AG20443 (cell line): ENCODE results near the gene YTHDF1.
"Not testable (repeated sequence)": the region's sequence is repeated elsewhere in the genome, so short reads cannot be mapped to it uniquely, and the experiment has no call there.

Experiments
- DNase-seq: peaks from one replicate; pipeline ENCODE4 v3.0.0; 2012; ENCODE audit warnings: low spot score, mixed read lengths

The YTHDF1 gene

DNA sequence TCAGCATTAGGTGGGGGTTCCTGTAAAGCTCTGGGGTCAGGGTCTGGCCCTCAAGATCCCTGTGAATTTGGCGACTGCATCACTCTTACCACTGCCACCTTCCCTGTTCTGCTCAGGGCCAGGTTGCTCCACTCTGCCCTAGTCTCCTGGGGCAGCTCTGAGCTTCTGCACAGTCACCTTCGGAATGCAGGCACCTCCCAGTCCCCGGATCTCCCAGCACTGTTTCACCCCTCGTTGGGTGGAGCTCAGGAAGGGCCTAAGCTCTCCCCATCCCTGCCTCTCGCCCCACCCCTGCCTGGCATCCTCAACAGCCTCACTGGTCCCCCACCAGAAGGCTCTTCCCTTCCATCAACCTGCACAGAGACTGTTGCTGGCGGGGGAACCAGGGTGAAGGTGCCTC is 46.2 kb downstream of the YTHDF1 start:
- no peak for DNase-seq

DNA sequence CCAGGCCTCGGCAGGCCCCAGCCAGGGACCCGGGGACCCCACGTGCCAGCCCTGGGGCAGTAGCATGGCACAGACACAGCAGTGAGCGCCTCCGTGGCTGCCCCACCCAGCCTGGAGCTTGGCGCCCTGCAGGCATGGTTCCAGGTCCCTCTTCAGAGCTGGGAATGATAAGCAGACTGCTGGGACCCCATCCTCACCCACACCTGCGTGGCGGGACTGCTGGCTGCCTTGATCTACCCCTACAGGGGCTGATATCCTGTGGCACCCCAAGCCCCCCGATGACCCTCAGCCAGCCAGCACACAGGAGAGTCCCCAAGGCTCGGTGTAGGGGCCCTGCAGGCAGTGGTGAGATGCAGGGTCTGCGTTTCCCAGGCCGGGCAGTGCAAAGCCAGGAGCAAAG is 47.1 kb downstream of the YTHDF1 start:
- DNase-seq, result no peak

GRCh38 chr20:63167918-63168520 is 47.9 kb downstream of the YTHDF1 start:
- no peak for DNase-seq

- DNase-seq, result no peak
Observed at GRCh38 chr20:63167026-63167917, 48.7 kb downstream of the YTHDF1 start.

DNA sequence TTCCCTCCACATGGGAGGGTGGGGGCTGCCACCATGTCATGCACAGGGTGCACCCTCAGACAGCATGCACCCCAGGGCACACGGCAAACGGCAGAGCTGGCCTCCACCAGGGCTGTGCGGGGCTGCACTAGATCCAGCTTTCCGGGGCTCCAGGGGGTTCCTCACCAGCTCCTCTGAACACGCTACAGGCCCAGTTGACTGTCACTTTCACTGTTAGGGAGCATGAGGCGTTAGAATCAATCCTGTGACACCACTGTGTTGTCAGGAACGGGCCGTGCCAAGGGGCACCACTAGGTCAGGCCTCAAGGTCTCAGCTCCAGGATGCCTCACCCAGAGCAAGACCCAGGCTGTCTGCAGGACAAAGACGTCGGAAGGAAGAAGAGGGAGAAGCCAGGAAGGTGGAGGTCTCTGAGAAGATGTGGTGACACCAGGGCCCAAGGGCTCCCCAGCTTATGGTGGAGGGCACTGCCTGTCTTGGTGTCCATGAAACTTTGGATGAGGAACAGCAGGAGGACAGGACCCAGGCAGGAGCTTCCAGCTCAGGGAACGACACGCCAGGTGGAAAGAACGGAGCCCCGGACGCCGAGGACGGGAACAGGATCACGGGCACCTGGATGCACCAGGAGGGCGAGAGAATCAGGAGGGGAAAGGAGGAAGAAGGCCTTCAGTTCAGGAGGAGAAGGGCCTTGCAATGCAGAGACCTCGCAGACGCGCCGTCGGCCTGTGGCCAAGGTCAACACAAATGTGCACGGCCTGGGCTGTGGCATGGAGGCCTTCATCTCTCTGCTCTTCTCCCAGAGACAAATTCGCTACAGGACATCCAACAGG is 49.5 kb downstream of the YTHDF1 start:
- no peak for DNase-seq

GRCh38 chr20:63165356-63166192 is 50.4 kb downstream of the YTHDF1 start:
- DNase-seq, result no peak

GRCh38 chr20:63164484-63165355 is 51.2 kb downstream of the YTHDF1 start:
- no peak for DNase-seq

- DNase-seq, result no peak
Observed at GRCh38 chr20:63163596-63164483, 52.1 kb downstream of the YTHDF1 start.

DNA sequence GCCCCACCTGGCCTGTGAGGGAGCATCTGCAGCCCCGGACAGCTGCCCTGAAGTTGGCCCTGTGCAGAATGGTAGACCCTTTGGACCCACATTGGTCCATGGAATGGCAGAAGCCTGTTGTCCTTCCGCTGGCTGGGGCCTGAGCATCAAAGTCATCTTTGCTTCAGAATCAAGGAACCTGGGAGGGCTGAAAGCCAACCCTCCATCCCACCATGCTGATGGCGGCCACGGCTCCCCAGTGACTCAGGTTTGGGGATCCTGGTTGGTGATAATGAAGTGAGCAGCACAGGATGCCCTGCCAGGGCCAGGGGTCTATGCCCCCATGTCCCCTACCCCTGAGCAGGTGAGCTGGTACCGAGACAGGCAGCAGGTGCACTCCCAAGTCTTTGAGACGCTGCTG is 52.8 kb downstream of the YTHDF1 start:
- no peak for DNase-seq

DNA sequence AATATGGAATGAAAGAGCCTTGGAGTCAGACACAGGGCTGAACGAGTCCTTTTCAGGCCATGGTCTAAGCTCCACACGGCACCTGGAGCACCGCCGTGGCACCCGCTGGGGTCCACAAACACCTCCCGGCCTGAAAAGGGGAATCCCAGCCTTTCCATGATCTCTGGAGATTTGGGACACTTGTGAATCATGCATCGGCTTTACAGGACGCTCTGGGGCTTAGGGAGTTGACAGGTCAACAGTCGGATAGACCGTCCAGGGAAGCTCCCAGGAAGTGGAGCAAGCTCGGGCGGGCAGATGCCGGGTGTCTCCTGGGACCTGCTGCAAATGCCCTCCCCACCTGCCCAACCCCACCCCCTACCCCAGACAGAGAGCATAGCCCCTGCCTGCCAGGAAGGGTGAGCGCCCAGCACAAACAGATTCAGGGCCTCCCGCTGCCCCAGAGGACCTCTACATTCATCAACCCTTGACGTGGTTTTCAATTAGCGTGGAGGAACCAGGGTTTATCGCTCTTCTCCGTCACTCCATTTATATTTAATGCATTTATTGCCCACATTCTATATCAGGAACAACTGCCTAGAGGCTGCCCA is 53.6 kb downstream of the YTHDF1 start:
- no peak for DNase-seq

- DNase-seq, result no peak
Observed at GRCh38 chr20:63161176-63161651, 54.7 kb downstream of the YTHDF1 start.

- no peak for DNase-seq
Observed at GRCh38 chr20:63160641-63161175, 55.2 kb downstream of the YTHDF1 start.

DNA sequence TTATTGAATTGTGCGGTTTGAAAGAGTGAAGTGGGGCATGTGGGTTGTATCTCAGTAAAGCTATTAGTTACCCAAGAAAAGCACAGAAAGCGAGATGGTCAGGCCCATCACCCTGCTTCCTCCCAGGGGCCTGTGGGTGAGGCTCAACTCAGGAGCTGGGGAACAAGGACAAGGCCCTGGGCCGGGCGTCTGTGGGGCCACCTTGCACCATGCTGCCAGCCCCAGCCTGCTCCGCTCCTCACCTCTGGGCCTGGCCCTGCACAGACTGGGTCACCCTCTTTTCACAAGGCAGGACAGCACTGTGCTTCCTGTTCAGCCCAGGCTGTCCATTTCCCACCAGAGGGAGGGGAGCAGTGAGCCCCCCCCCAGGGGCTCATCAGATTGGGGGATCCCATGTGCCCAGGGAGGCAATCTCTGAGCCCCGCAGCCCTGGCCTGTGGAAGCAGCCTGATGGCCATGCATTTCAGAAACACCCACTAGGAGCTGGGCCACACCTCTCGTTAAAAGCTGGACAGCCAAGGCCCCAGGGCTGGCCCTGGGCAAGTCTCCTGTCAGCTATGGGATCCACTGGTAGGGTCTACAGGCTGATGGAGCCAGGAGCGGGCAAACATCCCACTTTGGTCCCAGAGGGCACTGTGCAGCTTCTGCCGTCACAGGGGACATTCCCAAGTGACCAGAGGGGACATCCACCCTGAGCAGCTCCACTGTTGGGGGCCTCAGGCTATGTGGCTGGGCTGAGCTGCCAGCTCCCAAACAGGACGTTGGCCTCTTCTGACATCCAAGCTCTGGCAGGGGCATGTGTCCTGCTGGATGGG is 55.9 kb downstream of the YTHDF1 start:
- no peak for DNase-seq

- DNase-seq, result not testable (repeated sequence)
Observed at GRCh38 chr20:63159251-63159650, 56.7 kb downstream of the YTHDF1 start.

DNA sequence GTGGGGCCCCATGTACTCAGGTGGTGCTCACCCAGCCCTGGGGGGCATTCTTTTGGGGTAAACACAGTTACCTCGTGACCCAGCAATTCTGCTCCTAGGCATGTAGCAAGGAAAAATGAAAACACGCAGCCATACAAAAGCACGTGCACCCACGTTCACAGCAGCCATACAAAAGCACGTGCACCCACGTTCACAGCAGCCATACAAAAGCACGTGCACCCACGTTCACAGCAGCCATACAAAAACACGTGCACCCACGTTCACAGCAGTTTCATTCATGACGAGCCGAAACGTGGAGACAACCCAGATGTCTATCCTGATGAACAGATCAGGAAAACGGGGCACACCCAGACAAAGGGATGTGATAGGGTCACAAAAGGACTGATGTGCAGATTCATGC is 57.1 kb downstream of the YTHDF1 start:
- no peak for DNase-seq

DNA sequence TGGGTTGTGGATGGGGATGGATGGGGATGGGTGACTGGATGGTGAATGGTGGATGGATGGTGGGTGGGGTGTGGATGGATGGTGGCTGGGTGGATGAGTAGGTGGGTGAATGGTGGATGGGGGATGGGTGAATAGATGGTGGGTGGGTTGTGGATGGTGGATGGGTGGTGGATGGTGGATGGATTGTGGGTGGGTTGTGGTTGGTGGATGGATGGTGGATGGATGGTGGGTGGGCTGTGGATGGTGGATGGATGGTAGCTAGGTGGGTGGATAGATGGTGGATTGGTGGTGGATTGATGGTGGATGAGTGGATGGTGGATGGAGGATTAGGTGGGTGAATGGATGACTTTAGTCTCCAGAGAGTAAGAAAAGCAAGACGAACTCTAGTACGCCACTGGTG is 57.6 kb downstream of the YTHDF1 start:
- DNase-seq, result no peak

DNA sequence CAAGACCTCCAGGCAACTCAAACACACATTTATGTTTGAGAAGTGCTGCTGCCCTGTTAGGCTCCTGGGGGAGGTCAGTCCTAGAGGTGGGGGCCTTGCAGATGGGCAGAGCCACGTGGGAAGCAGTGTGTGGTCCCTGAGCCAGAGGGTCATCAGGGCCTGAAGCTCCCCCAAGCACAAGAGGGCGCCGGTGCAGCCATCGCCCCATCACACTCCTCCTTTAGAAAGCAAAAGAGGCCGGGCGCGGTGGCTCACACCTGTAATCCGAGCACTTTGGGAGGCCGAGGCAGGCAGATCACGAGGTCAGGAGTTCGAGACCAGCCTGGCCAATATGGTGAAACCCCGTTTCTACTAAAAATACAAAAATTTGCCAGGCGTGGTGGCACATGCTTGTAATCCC is 58.5 kb downstream of the YTHDF1 start:
- DNase-seq, result not testable (repeated sequence)

DNA sequence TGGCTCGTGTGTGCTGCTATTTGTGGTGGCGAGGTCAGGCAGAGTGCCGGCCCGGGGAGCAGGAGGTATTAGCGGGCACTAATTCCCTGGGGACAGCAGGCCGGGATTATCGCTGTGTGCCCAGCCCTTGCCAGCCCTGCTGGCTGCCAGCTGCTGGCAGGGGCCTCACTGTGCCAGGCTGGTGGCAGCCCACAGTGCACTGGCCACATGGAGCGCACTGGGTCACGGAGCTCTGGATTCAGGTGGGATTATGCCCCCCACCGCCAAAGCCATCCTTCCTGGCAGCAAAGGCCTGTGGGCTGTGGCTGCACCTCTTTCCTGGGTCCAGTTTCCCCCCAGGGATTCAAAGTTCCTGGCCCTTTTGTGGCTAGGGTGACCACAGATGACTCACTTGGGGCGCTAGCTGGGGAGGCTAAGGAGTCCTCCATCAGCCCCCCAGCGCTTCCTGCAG is 59.7 kb downstream of the YTHDF1 start:
- no peak for DNase-seq
